ENCODE results near the gene RASAL2.

RASAL2 gene

GRCh38 chr1:178417858-178418257, 324.0 kb downstream of the RASAL2 start:
- DNase-seq (ENCODE audit: low read depth): peak; percentile 20
- no peak overlapping the region for H3K4me3 ChIP-seq (ENCODE audit: control insufficient read depth, low read depth, low read length)

GRCh38 chr1:178418284-178418955, 324.5 kb downstream of the RASAL2 start:
- H3K4me3 ChIP-seq (ENCODE audit: control insufficient read depth, low read depth, low read length): no peak overlapping the region
- TF ChIP-seq, protein P1, sequence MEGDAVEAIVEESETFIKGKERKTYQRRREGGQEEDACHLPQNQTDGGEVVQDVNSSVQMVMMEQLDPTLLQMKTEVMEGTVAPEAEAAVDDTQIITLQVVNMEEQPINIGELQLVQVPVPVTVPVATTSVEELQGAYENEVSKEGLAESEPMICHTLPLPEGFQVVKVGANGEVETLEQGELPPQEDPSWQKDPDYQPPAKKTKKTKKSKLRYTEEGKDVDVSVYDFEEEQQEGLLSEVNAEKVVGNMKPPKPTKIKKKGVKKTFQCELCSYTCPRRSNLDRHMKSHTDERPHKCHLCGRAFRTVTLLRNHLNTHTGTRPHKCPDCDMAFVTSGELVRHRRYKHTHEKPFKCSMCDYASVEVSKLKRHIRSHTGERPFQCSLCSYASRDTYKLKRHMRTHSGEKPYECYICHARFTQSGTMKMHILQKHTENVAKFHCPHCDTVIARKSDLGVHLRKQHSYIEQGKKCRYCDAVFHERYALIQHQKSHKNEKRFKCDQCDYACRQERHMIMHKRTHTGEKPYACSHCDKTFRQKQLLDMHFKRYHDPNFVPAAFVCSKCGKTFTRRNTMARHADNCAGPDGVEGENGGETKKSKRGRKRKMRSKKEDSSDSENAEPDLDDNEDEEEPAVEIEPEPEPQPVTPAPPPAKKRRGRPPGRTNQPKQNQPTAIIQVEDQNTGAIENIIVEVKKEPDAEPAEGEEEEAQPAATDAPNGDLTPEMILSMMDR (IDR thresholded peaks at IDR 0.05; ENCODE audit: control insufficient read depth, insufficient read depth, low read depth, low read length, missing control alignments): no peak
- no peak for DNase-seq (ENCODE audit: low read depth)

More at GRCh38 chr1:178417858-178418257, 324.0 kb downstream of the RASAL2 start:
- TF ChIP-seq, protein P1 (IDR thresholded peaks at IDR 0.05; ENCODE audit: control insufficient read depth, insufficient read depth, low read depth, low read length, missing control alignments): no peak

GRCh38 chr1:178434360-178434759, 340.5 kb downstream of the RASAL2 start:
- no peak overlapping the region for H3K4me3 ChIP-seq (ENCODE audit: control insufficient read depth, low read depth, low read length)
- TF ChIP-seq, protein P1 (IDR thresholded peaks at IDR 0.05; ENCODE audit: control insufficient read depth, insufficient read depth, low read depth, low read length, missing control alignments): no peak
- DNase-seq (ENCODE audit: low read depth): no peak

DNA sequence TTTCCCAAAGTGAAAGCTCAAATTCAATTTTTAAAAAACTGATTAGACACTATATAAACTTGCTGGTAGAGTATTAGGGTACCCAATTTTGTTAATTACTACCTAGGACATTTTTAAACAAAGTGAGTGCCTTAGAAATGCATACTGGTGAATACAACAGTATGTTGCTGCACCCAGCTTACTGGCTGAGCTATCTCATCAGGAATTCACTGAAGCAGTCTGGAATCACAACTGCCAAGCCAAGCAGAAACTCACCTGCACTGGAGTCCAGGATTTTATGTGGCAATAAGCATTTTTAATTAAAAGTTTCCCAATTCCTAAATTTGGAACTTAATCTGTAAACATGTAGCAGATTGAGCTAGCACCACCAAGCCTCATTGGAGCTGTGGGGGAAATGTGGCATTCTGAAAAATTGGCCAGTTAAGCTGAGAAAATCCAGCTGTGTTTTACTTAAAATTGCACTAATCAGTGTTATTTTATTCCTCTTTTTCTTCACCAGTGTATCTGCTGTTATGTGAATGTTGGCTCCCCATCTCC, 341.1 kb downstream of the RASAL2 start:
- H3K4me3 ChIP-seq (ENCODE audit: control insufficient read depth, low read depth, low read length): no peak overlapping the region
- DNase-seq (ENCODE audit: low read depth): no peak
- TF ChIP-seq, protein P1 (IDR thresholded peaks at IDR 0.05; ENCODE audit: control insufficient read depth, insufficient read depth, low read depth, low read length, missing control alignments): no peak

DNA sequence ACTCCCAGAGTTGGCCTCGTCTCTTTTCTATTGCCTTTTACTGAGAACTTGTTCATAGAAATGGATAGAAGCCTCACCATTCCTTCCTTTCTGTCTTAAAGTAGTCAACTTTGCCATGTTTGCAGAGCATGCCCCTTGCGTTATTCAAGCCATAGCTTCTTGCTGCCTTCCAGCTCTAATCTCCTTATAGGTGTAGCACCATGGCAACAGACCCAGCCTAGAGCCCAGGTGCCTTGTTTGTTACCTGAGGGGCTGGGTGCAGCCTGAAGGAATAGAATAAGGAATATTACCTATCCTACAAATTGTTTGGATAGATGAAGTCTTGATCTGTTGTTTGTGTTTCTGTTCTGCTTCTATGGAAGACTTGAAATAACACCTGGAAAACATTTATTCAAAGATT, 343.0 kb downstream of the RASAL2 start:
- TF ChIP-seq, protein P1 (IDR thresholded peaks at IDR 0.05; ENCODE audit: control insufficient read depth, insufficient read depth, low read depth, low read length, missing control alignments): no peak
- no peak for DNase-seq (ENCODE audit: low read depth)
- no peak overlapping the region for H3K4me3 ChIP-seq (ENCODE audit: control insufficient read depth, low read depth, low read length)

DNA sequence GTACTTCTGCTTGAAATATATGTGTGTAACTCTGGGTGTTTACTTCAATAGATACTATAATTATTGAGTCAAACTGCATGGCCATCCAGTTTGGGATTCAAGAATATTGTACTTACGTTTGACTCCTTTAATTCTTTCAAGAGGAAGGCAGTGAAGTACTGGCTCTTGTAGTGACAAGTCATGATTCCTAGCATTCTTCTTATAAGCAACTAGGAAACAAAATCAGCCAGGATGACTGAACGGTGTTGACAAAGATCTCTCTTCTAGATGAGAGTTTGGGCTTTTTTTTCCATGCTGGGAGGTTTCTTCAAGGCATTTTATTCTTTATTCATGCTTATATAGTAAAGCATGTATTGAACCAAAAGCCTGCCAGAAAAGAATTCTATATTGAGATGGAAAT, 344.5 kb downstream of the RASAL2 start:
- TF ChIP-seq, protein P1 (IDR thresholded peaks at IDR 0.05; ENCODE audit: control insufficient read depth, insufficient read depth, low read depth, low read length, missing control alignments): no peak
- H3K4me3 ChIP-seq (ENCODE audit: control insufficient read depth, low read depth, low read length): no peak overlapping the region
- DNase-seq (ENCODE audit: low read depth): no peak
